Activated naive CD8-positive, alpha-beta T cell treated with anti-CD3 and anti-CD28 coated beads for 36 hours (primary cell): Measurements from ENCODE around the gene LINGO3. TPM values are rescaled to one million over a fixed set of nuclear protein-coding genes. Genes with fewer than 3 reads are reported as not detected.
"Not testable (repeated sequence)": the region's sequence is repeated elsewhere in the genome, so short reads cannot be mapped to it uniquely, and the experiment has no call there.

Experiments used
- DNase-seq: peaks from one replicate; pipeline ENCODE4 v3.0.0; 2021
- H3K27ac Mint-ChIP-seq: one replicate; pipeline ENCODE4 v1.8.0; 2022; ENCODE audit warnings: mild to moderate bottlenecking, moderate library complexity, mixed read lengths
- H3K27me3 Mint-ChIP-seq: one replicate; pipeline ENCODE4 v1.8.0; 2022; ENCODE audit warnings: mild to moderate bottlenecking, mixed read lengths
- H3K36me3 Mint-ChIP-seq: one replicate; pipeline ENCODE4 v1.8.0; 2021; ENCODE audit warnings: mild to moderate bottlenecking, mixed read lengths
- H3K4me1 Mint-ChIP-seq: one replicate; pipeline ENCODE4 v1.8.0; 2021; ENCODE audit warnings: mixed read lengths
- H3K4me3 Mint-ChIP-seq: one replicate; pipeline ENCODE4 v1.8.0; 2022; ENCODE audit warnings: mild to moderate bottlenecking, moderate library complexity, mixed read lengths
- H3K9me3 Mint-ChIP-seq: one replicate; pipeline ENCODE4 v1.8.0; 2022; ENCODE audit warnings: mixed read lengths
- total RNA-seq, 2 experiments: library from RNA; stranded (reverse); gene quantifications; one replicate each; pipeline ENCODE4 v1.2.3, GENCODE V29; 2021

Gene LINGO3
- under 1 TPM in 1 of 2 experiments, not detected in 1; 0.28 TPM for total RNA-seq

- Mint-ChIP-seq H3K9me3 (no peaks in the 10 kb centered on the region), H3K36me3 (no peaks in the 10 kb centered on the region), H3K27ac (no peak within 1 kb of the TSS), H3K4me3 (no peak within 1 kb of the TSS), H3K27me3 (peaks cover 86% of the 10 kb centered on the region), H3K4me1 (peaks cover 4% of the 10 kb centered on the region)
- peak; percentile 26 for DNase-seq
Measured at GRCh38 chr19:2308114-2308556, at the start of gene LINGO3. Gene LINGO3, minus strand, starts transcription at chr19:2308154. Its CDS starts 16,378 bp downstream, at chr19:2291776.

DNA sequence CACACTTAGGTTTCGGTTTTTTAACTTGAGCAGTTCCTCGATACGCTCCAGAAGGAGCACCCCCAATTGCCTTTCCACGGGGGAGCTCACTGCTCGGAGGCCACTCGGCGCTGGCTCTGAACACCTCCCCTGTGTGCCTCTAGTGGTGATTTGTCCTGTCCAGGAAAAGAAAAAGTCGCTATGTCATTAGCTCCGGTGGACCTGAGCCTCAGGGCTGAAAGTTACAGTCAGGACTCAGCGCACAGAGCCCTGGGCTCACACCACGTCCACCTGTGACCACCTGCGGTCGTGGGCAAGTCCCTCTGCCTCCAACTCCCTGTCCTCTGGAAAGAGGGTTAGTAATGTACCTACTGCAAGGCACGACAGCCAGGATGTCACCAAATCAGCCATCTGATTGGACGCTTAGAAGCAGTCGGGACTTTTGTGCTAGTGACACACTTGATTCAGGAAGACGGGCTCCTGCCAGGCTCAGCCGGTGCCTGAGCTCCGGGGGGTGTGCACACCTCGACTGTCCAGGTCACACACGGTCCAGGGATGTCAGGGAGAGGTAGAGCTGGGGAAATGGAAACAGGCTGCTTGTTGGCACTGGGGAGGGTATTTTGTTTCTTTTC is 48.2 kb upstream of the LINGO3 start:
- DNase-seq, result no peak
- no peaks in the 10 kb centered on the region for H3K9me3 Mint-ChIP-seq
- no peak overlapping the region for H3K4me3 Mint-ChIP-seq
- H3K4me1 Mint-ChIP-seq, result peaks cover 3% of the 10 kb centered on the region
- no peak overlapping the region for H3K27ac Mint-ChIP-seq
- H3K36me3 Mint-ChIP-seq, result no peaks in the 10 kb centered on the region
- peaks cover 6% of the 10 kb centered on the region for H3K27me3 Mint-ChIP-seq

DNA sequence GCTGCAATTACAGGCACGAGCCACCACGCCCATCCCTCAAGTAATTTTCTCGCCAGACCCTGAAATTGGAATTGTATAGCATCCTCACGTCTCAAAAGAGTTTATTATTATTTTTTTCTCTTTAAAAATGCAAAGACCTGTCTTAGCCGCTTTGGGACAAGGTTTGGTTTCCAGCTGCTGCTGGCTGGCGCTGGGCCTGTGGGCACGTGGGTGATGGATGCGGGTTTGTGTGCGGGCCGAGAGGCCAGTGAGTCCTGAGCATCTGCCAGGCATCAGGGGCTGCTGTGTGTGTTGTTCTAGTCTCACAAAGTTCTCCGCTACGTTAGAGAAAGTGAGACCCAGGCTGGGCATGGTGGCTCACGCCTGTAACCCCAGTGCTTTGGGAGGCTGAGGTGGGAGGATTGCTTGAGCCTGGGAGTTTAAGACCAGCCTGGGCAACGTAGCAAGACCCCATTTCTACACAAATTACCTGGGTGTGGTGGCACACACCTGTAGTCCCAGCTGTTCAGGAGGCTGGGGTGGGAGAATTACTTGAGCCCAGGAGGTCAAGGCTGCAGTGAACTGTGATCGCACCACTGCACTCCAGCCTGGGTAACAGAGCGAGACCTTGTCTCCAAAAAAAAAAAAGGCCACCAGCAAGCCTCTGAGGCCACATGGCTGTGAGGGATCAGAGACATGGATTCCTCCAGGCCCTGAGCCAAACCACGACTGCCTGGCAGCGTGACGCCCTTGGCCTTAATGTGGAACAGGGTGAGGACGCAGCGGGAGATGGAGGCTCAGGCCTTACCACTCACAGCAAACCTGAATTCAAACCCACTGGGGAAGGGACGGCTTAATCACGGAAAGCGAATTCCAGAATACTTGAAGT is 47.4 kb upstream of the LINGO3 start:
- DNase-seq, result no peak

DNA sequence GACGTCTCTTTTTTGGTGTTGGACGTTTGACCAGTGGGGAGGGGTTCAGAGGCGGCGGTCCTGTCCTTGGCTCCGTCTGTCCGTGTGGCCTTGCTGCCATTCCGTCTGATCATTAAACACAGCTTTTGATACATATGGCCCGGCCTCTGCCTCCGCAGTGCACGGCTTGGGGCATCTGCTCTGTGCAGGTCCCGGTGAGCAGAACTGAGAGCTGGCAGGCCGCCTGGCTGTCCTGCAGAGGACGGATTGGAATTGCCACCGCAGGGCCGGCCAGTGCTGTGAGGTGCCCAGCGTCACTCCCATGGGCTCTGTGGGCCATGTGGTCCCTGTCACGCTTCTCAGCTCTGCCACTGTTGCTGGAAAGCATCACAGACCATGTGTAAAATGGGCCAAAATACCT is 46.7 kb upstream of the LINGO3 start:
- no peak for DNase-seq
- Mint-ChIP-seq H3K27ac (no peak overlapping the region), H3K4me3 (no peak overlapping the region), H3K27me3 (no peaks in the 10 kb centered on the region), H3K36me3 (no peaks in the 10 kb centered on the region), H3K4me1 (no peaks in the 10 kb centered on the region), H3K9me3 (no peaks in the 10 kb centered on the region)

More for the DNA sequence above, 47.4 kb upstream of the LINGO3 start:
- no peak overlapping the region for H3K4me3 Mint-ChIP-seq
- H3K27me3 Mint-ChIP-seq, result peaks cover 1% of the 10 kb centered on the region
- H3K27ac Mint-ChIP-seq, result no peak overlapping the region
- no peaks in the 10 kb centered on the region for H3K9me3 Mint-ChIP-seq
- H3K4me1 Mint-ChIP-seq, result peaks cover under 1% of the 10 kb centered on the region
- no peaks in the 10 kb centered on the region for H3K36me3 Mint-ChIP-seq

- Mint-ChIP-seq H3K27ac (no peak overlapping the region), H3K9me3 (no peaks in the 10 kb centered on the region), H3K4me1 (no peaks in the 10 kb centered on the region), H3K27me3 (no peaks in the 10 kb centered on the region), H3K36me3 (no peaks in the 10 kb centered on the region), H3K4me3 (no peak overlapping the region)
- DNase-seq, result no peak
Measured at GRCh38 chr19:2353887-2354592, 46.1 kb upstream of the LINGO3 start.

DNA sequence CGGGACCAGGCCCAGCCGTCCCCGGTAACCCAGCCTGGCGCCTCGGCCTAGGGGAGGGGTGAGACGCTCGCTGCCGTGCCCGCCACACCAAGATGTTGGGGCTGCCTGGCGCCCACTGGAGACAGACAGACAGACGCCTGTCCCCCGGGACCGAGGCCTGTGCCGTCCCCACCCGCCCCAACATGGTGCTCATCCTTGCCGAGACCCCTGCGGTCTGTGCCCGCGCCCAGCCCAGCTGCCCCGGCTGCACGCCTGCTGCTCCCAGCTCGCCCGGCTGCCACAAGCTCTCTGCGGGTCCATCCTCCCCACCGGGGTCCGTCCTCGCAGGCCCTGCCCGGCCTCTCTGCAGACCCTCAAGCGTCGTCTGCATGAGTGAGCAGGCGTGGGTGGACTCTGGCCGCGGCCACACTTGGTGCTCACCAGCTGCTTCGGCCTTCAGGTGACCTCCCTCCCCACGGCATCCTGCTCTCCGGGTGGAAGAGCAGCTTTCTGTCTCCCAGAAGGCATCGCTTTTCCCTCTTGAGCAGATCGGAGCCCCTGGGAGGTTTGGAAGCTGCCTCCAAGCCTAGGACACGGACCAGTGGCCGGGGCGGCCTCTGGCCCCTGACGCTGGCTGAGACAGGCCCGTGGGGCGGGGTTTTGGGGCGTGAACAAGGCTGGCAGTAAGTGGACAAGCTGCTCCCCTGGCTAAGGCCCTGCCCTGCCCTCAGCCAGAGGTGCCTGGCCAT is 45.4 kb upstream of the LINGO3 start:
- no peaks in the 10 kb centered on the region for H3K36me3 Mint-ChIP-seq
- no peaks in the 10 kb centered on the region for H3K9me3 Mint-ChIP-seq
- no peaks in the 10 kb centered on the region for H3K4me1 Mint-ChIP-seq
- H3K27me3 Mint-ChIP-seq, result no peaks in the 10 kb centered on the region
- H3K4me3 Mint-ChIP-seq, result no peak overlapping the region
- H3K27ac Mint-ChIP-seq, result no peak overlapping the region
- DNase-seq, result no peak

GRCh38 chr19:2352121-2352520 is 44.2 kb upstream of the LINGO3 start:
- Mint-ChIP-seq H3K4me1 (no peaks in the 10 kb centered on the region), H3K9me3 (no peaks in the 10 kb centered on the region), H3K27me3 (no peaks in the 10 kb centered on the region), H3K4me3 (no peak overlapping the region), H3K36me3 (no peaks in the 10 kb centered on the region), H3K27ac (no peak overlapping the region)
- DNase-seq, result no peak

DNA sequence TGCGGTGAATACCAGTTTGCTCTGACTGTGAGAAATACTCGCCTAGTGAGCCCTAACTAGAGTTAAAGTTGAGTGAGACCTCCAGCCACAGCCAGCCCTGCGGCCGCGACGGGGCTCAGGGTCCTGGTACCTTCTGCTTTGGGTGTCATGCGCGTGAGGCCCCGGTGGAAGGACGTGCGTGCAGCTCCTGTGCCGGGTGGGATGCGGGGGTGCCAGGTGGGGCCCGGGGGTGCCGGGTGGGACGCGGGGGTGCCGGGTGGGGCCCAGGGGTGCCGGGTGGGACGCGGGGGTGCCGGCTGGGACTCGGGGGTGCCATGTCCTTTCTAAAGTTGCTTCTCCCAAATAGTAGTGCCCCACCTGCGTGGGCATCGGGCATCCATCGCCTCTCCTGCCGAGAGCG is 43.6 kb upstream of the LINGO3 start:
- Mint-ChIP-seq H3K4me3 (no peak overlapping the region), H3K4me1 (no peaks in the 10 kb centered on the region), H3K9me3 (no peaks in the 10 kb centered on the region), H3K27ac (no peak overlapping the region), H3K27me3 (no peaks in the 10 kb centered on the region), H3K36me3 (no peaks in the 10 kb centered on the region)
- no peak for DNase-seq

DNA sequence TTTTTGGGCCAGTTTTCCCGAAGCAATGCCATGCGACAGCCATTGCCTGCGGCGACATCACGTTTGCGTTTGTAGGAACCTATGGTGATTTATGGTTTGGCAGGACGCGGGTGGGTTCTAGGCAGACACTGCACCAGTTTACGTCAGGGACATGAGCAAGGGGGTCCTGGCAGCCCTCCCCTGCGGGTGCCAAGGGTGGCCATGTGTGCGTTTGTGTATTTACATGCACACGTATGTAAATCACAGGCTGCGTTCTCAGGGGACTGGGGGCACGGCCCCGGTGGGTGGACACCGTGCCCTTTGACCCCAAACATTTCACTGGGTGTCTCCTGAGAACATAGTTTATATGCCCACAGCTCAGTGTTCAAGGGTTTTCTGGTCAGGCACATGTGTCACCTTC is 42.7 kb upstream of the LINGO3 start:
- Mint-ChIP-seq H3K27ac (no peak overlapping the region), H3K36me3 (peaks cover 2% of the 10 kb centered on the region), H3K9me3 (no peaks in the 10 kb centered on the region), H3K4me1 (no peaks in the 10 kb centered on the region), H3K4me3 (no peak overlapping the region), H3K27me3 (no peaks in the 10 kb centered on the region)
- DNase-seq, result no peak

- H3K27ac Mint-ChIP-seq, H3K27me3 Mint-ChIP-seq, H3K4me3 Mint-ChIP-seq, H3K9me3 Mint-ChIP-seq, DNase-seq, H3K36me3 Mint-ChIP-seq, H3K4me1 Mint-ChIP-seq: not testable (repeated sequence)
Measured at GRCh38 chr19:2349818-2350217, 41.9 kb upstream of the LINGO3 start.

DNA sequence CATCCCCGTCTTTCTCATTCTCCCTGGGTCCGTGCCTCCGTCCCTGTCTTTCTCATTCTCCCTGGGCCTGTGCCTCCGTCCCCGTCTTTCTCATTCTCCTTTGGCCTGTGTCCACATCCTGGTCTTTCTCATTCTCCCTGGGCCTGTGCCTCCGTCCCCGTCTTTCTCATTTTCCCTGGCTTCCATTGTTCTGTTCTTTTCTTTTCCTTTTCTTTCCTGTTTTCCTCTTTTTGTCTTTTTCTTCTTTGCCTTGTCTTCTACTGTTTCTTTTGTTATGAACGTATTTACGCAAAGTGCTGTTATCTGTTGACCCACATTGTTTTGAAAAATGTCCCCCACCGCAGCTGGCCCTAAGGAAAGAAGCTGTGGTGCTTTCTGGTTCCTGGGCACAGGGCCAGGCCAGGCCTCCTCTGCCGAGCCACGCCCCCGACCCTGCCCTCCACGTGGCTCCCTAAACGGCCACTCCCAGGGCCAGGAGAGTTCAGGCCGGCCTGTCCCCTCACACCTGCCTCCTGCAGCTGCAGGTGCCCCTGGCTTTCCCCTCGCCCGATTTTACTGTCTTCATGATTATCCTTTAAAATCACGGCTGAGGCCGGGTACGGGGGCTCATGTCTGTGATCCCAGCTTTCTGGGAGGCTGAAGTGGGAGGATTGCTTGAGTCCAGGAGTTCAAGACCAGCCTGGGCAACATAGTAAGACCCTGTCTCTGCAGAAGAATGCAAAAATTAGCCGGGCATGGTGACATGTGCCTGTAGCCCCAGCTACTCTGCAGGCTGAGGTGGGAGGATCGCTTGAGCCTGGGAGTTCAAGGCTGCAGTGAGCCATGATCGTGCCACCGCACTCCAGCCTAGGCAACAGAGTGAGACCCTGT is 38.1 kb upstream of the LINGO3 start:
- DNase-seq, result no peak
- H3K9me3 Mint-ChIP-seq, result no peaks in the 10 kb centered on the region
- peaks cover 2% of the 10 kb centered on the region for H3K36me3 Mint-ChIP-seq
- H3K27ac Mint-ChIP-seq, result peak overlapping the region; percentile 19
- no peaks in the 10 kb centered on the region for H3K4me1 Mint-ChIP-seq
- H3K4me3 Mint-ChIP-seq, result no peak overlapping the region
- H3K27me3 Mint-ChIP-seq, result no peaks in the 10 kb centered on the region

DNA sequence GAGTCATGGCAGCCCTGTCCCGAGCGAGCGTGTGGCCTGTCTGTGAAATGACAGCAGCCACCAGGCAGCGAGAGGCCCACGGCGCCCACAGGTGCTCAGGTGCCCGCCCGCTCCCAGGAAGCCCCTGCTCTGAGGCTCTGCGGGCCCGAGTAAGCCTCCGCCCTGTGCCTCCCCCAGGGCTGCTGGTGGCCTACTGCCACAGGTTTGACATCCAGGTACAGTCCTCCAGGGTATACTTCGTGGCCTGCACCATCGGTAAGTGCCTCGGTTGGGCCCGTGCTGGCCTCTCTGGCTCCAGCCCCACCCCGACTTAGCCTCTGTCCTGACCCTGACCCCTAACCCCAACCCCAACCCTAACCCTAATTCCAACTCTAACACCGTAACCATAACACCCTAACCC is 37.1 kb upstream of the LINGO3 start:
- no peak overlapping the region for H3K27ac Mint-ChIP-seq
- no peaks in the 10 kb centered on the region for H3K4me1 Mint-ChIP-seq
- H3K9me3 Mint-ChIP-seq, result no peaks in the 10 kb centered on the region
- no peaks in the 10 kb centered on the region for H3K27me3 Mint-ChIP-seq
- H3K36me3 Mint-ChIP-seq, result peaks cover 2% of the 10 kb centered on the region
- no peak overlapping the region for H3K4me3 Mint-ChIP-seq
- no peak for DNase-seq

GRCh38 chr19:2344381-2344870 is 36.5 kb upstream of the LINGO3 start:
- Mint-ChIP-seq H3K36me3 (peaks cover 2% of the 10 kb centered on the region), H3K4me3 (no peak overlapping the region), H3K9me3 (no peaks in the 10 kb centered on the region), H3K4me1 (no peaks in the 10 kb centered on the region), H3K27ac (no peak overlapping the region), H3K27me3 (no peaks in the 10 kb centered on the region)
- DNase-seq, result no peak
